Measurements from ENCODE around the gene LARP6.
A peak's percentile ranks its signal among the peaks of the same experiment; 100 is the strongest.

Gene LARP6

GRCh38 chr15:70856884-70857561, 3.1 kb upstream of the LARP6 start:
- Mint-ChIP-seq H3K27ac (peak overlapping the region in 2 of 3 experiments; percentile 75 to 90), H3K4me3 (peak overlapping the region in 2 of 3 experiments; percentile 70 to 78), H3K9me3 (no peaks in the 10 kb centered on the region), H3K27me3 (ENCODE audit: low read depth) (no peaks in the 10 kb centered on the region), H3K36me3 (ENCODE audit: low read depth) (no peaks in the 10 kb centered on the region), H3K4me1 (peaks cover 34% of the 10 kb centered on the region)
- no peak for TF ChIP-seq CTCF (IDR thresholded peaks at IDR 0.05; ENCODE audit: unreplicated experiment in 3 of 3)

GRCh38 chr15:70856177-70856883, 2.4 kb upstream of the LARP6 start:
- peaks cover 34% of the 10 kb centered on the region for H3K4me1 Mint-ChIP-seq
- peak overlapping the region; percentile 37 to 78 (median 70) for H3K4me3 Mint-ChIP-seq
- H3K27me3 Mint-ChIP-seq (ENCODE audit: low read depth): no peaks in the 10 kb centered on the region
- H3K27ac Mint-ChIP-seq: peak overlapping the region in 2 of 3 experiments; percentile 75 to 90
- H3K36me3 Mint-ChIP-seq (ENCODE audit: low read depth): peaks cover 4% of the 10 kb centered on the region
- no peaks in the 10 kb centered on the region for H3K9me3 Mint-ChIP-seq
- TF ChIP-seq CTCF (IDR thresholded peaks at IDR 0.05; ENCODE audit: unreplicated experiment in 3 of 3): no peak

GRCh38 chr15:70855764-70856163, 1.8 kb upstream of the LARP6 start:
- Mint-ChIP-seq H3K4me1 (peaks cover 34% of the 10 kb centered on the region), H3K27me3 (ENCODE audit: low read depth) (no peaks in the 10 kb centered on the region), H3K36me3 (ENCODE audit: low read depth) (peaks cover 10% of the 10 kb centered on the region), H3K27ac (peak overlapping the region in 2 of 3 experiments; percentile 75 to 90), H3K4me3 (peak overlapping the region in 1 of 3 experiments; percentile 78), H3K9me3 (no peaks in the 10 kb centered on the region)
- TF ChIP-seq CTCF (IDR thresholded peaks at IDR 0.05; ENCODE audit: unreplicated experiment in 3 of 3): no peak

GRCh38 chr15:70854666-70854976, 664 bp upstream of the LARP6 start:
- Mint-ChIP-seq H3K27ac (peak overlapping the region; percentile 94 to 98 (median 97)), H3K36me3 (ENCODE audit: low read depth) (peaks cover 19% of the 10 kb centered on the region), H3K4me1 (peaks cover 34% of the 10 kb centered on the region), H3K9me3 (no peaks in the 10 kb centered on the region), H3K27me3 (ENCODE audit: low read depth) (no peaks in the 10 kb centered on the region), H3K4me3 (peak overlapping the region; percentile 98 to 100 (median 100))
- no peak for TF ChIP-seq CTCF (IDR thresholded peaks at IDR 0.05; ENCODE audit: unreplicated experiment in 3 of 3)

- TF ChIP-seq CTCF (IDR thresholded peaks at IDR 0.05; ENCODE audit: unreplicated experiment in 3 of 3): no peak
- H3K27me3 Mint-ChIP-seq (ENCODE audit: low read depth): no peaks in the 10 kb centered on the region
- peaks cover 34% of the 10 kb centered on the region for H3K4me1 Mint-ChIP-seq
- no peaks in the 10 kb centered on the region for H3K9me3 Mint-ChIP-seq
- H3K27ac Mint-ChIP-seq: peak overlapping the region; percentile 81 to 90 (median 85)
- peaks cover 23% of the 10 kb centered on the region for H3K36me3 Mint-ChIP-seq (ENCODE audit: low read depth)
- H3K4me3 Mint-ChIP-seq: peak overlapping the region; percentile 90 to 97 (median 94)
Measured at GRCh38 chr15:70853318-70853972, 512 bp downstream of the LARP6 start.

All from nephron (organoid).